Stimulated activated naive CD8-positive, alpha-beta T cell treated with anti-CD3 and anti-CD28 coated beads, Interleukin-15, amount 100 ng/mL, for 72 hours (primary cell): ENCODE measurements around the gene PIGZ.

Experiments
- ATAC-seq: fragments of 150-1000 bp; cut with Tn5 transposase; 2 replicates; pipeline ENCODE4 v1.10.0; 2021; ENCODE audit warnings: mild to moderate bottlenecking, moderate library complexity
- DNase-seq, 2 donors: peaks; one replicate each; pipeline ENCODE4 v3.0.0; 2021 to 2022
- H3K27ac Mint-ChIP-seq, 2 donors: one replicate each; pipeline ENCODE4 v1.8.0; 2022; ENCODE audit warnings: mild to moderate bottlenecking in 2 of 2, mixed read lengths in 2 of 2, moderate library complexity in 2 of 2
- H3K27me3 Mint-ChIP-seq: one replicate; pipeline ENCODE4 v1.8.0; 2022; ENCODE audit warnings: mixed read lengths
- H3K4me1 Mint-ChIP-seq: one replicate; pipeline ENCODE4 v1.8.0; 2022; ENCODE audit warnings: mild to moderate bottlenecking, mixed read lengths
- H3K4me3 Mint-ChIP-seq, 2 donors: one replicate each; pipeline ENCODE4 v1.8.0; 2022; ENCODE audit warnings: mild to moderate bottlenecking in 2 of 2, mixed read lengths in 2 of 2, moderate library complexity in 1 of 2
- H3K9me3 Mint-ChIP-seq, 2 donors: one replicate each; pipeline ENCODE4 v1.8.0; 2022; ENCODE audit warnings: mixed read lengths in 2 of 2

The PIGZ gene

DNA sequence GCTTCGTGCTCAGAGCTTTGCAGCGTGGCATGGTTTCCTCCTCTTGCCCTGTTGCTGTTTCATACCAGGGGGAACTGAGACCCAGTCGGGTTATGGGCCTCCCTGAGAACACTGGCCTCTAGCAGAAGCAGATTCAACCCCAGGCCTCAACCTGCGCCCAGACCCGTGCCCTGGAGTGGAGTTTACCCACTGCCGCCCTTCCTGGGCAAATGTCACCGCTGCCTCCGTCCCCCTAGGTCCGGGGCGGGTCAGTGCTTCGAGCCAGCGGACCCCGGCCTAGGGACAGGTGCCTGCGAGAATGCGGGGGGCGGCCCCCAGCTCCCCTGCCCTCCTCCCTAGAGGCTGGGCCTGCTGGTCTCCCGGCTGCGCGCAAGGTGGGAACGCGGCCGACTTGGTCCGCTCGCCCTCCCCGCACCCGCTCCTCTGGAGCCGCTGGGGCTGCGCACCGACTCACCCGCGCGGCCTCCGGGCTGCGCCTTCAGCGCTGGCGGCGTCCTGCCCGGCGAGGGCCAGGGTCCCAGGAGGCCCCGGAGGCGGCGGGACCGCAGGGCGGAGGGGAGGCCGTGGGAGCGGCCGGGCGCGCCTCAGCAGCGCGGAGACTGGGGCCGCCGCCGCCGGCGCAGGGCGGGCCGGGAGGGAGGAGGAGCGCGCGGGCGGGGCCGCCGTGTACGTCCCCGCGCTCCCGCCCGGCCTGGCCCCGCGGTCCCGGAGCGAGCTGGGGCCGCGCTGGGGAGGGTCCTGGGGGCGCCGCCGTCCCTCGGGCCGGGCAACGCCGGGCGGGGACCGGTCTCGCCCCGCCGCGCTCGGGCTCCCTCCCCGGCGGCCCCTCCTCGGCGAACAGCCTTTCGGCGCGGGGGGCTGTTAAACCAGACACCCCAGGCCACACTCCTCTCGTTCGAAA lies at the start of gene PIGZ:
Gene PIGZ, minus strand, starts transcription at position 601 of the 901 bp plus-strand sequence. CDS start 16,802 bp downstream, outside the sequence.
- Mint-ChIP-seq H3K4me3 (peak within 1 kb of the TSS; percentile 80 to 89), H3K27me3 (peaks cover 39% of the 10 kb centered on the region), H3K4me1 (peaks cover 18% of the 10 kb centered on the region), H3K27ac (peak within 1 kb of the TSS; percentile 72 to 94), H3K9me3 (no peaks in the 10 kb centered on the region)
- ATAC-seq, result peak; percentile 77
- peak; percentile 48 to 62 for DNase-seq

- no peak for DNase-seq
- no peaks in the 10 kb centered on the region for H3K9me3 Mint-ChIP-seq
- no peak overlapping the region for H3K4me3 Mint-ChIP-seq
- H3K27ac Mint-ChIP-seq, result no peak overlapping the region
- no peaks in the 10 kb centered on the region for H3K4me1 Mint-ChIP-seq
- ATAC-seq, result no peak
- H3K27me3 Mint-ChIP-seq, result peaks cover 4% of the 10 kb centered on the region
These were observed 48.4 kb upstream of the PIGZ start for GRCh38 chr3:197017003-197017402.

GRCh38 chr3:197015790-197016736 lies 47.4 kb upstream of the PIGZ start:
- peak; percentile 29 for ATAC-seq
- H3K4me1 Mint-ChIP-seq, result no peaks in the 10 kb centered on the region
- H3K27me3 Mint-ChIP-seq, result no peaks in the 10 kb centered on the region
- H3K4me3 Mint-ChIP-seq, result no peak overlapping the region
- no peak for DNase-seq
- H3K9me3 Mint-ChIP-seq, result no peaks in the 10 kb centered on the region
- no peak overlapping the region for H3K27ac Mint-ChIP-seq

DNA sequence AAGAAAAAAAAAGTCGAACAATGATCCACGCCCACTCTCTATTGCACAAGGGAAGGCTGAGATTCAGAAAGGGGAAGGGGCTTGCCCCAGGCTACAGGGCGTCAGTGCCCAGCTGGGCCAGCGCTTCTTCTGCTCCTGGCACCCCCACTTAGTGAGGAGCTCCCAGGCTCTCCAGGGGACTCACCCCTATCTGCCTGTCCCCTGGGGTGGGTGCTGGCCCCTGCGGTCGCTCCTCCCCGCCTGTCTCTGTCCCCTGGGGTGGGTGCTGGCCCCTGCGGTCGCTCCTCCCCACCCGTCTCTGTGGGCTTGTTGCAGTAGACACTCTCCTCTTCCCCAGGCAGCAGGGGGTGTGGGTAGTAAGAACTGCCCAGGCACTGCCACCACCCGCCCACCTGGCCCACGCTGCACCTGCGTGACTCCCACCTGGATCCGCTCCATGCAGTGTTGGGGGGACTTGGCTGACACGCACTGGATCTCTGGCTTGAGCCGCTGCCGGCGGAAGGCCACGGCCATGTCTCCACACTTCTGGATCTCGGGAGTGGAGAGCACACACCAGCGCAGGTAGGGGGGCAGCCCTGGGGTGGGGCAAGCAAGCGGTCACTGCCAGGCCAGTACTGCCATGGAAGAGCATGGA lies 46.4 kb upstream of the PIGZ start:
- Mint-ChIP-seq H3K27me3 (no peaks in the 10 kb centered on the region), H3K4me3 (no peak overlapping the region), H3K27ac (peak overlapping the region in 1 of 2 donors; percentile 54), H3K9me3 (no peaks in the 10 kb centered on the region), H3K4me1 (no peaks in the 10 kb centered on the region)
- peak; percentile 43 for ATAC-seq
- no peak for DNase-seq

- Mint-ChIP-seq H3K4me1 (no peaks in the 10 kb centered on the region), H3K27me3 (no peaks in the 10 kb centered on the region), H3K9me3 (no peaks in the 10 kb centered on the region), H3K4me3 (no peak overlapping the region), H3K27ac (no peak overlapping the region)
- ATAC-seq (no peak), DNase-seq (no peak)
These were observed 45.4 kb upstream of the PIGZ start for GRCh38 chr3:197014024-197014423.

DNA sequence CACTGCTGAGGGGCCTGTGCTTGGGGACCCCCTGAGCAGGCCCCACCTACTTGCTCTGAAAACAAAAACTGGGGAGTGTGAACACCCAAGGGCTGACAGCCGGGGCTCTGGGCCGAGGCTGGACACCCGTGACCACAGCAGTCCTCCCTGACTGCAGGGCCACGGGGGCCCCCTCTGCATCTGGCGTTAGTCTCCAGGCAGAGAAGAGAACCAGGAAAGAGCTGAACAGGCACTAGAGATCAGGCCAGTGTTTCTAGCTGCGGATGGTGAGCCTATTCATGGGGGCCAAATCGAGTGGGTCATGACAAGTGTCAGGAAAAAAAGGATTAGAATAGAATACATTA lies 43.9 kb upstream of the PIGZ start:
- ATAC-seq, result no peak
- Mint-ChIP-seq H3K4me1 (no peaks in the 10 kb centered on the region), H3K4me3 (no peak overlapping the region), H3K9me3 (no peaks in the 10 kb centered on the region), H3K27me3 (no peaks in the 10 kb centered on the region), H3K27ac (peak overlapping the region in 1 of 2 donors; percentile 56)
- DNase-seq, result no peak

DNA sequence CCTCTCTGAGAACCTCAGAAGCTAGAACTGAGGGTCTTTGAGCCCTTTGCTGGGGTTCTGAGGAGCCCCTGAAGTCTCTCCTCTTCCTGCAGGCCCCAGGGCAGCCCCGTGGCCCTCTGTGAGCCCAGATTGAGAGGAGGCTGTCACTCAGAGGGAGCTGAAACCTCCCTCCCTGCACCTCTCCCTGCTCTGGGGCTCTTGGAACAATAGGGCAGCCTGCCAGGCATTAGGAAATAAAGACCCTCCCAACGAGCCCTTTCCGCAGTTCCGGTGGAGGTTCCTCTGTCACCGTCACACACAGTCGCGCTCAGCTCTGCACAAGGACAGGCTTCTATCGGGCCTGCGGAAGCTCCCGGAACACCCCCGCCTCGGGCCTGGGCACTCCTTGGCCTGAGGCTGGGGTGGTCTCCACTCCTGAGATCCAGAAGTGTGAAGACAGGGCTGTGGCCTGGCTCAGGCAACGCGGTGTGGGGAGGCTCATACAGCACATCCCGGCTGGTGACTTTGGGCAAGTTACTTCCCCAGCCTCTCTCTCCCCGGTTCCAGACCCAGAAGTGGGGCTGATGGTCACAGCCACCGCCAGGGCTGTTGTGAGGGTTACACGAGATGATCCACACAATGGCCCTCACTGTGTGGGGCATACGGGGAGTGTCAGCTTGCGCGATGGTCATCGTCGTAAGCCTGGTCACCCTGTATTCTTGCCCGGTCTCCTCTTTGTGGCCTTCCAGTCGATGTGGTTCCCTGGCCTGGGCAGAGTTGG lies 43.3 kb upstream of the PIGZ start:
- no peak overlapping the region for H3K27ac Mint-ChIP-seq
- DNase-seq (no peak), ATAC-seq (no peak)
- H3K4me3 Mint-ChIP-seq, result no peak overlapping the region
- H3K27me3 Mint-ChIP-seq, result no peaks in the 10 kb centered on the region
- no peaks in the 10 kb centered on the region for H3K9me3 Mint-ChIP-seq
- no peaks in the 10 kb centered on the region for H3K4me1 Mint-ChIP-seq

DNA sequence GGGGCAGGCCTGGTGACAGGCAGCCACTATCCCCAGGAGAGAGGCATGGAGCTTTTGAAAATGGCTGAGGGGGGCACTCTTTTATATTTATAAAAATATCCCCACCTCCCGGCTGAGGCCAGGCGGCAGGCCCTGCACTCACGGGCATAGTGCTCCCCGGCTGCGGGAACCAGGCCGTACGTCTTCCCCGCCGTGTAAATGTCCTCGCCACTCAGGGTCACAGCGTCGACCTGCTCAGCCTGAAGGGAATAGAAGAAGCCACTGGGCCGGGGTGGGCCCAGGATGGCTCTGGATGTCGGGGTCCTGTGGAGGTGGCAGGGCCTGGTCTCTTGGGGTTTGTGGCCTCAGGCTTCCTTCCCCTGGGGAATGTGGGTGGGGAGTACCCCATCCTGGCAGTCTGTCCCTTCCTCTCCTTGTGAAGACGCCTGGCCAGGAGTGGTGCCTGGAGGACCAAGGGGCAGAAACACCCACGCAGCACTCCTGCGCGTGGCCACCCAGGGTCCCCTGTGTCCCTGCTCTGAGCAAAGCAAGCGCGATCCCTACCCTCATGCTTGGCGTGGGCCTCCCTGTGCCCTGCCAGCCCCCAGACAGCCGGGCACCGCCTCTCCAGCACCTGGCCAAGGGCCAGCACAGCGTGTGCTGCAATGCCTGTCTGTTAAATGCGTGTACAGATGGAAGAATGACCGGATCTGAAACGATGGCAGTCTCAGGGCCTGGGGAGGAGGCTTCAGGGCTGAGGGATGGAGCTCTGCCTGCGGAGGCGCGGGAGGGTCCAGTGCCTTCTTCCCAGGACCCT lies 42.1 kb upstream of the PIGZ start:
- Mint-ChIP-seq H3K9me3 (no peaks in the 10 kb centered on the region), H3K4me1 (no peaks in the 10 kb centered on the region), H3K27ac (peak overlapping the region in 1 of 2 donors; percentile 6), H3K4me3 (no peak overlapping the region), H3K27me3 (no peaks in the 10 kb centered on the region)
- no peak for ATAC-seq
- DNase-seq, result no peak

- Mint-ChIP-seq H3K4me3 (no peak overlapping the region), H3K9me3 (no peaks in the 10 kb centered on the region), H3K4me1 (peaks cover under 1% of the 10 kb centered on the region), H3K27me3 (peaks cover 8% of the 10 kb centered on the region), H3K27ac (no peak overlapping the region)
- ATAC-seq (no peak), DNase-seq (no peak)
These were observed 40.9 kb upstream of the PIGZ start for GRCh38 chr3:197009532-197010019.

DNA sequence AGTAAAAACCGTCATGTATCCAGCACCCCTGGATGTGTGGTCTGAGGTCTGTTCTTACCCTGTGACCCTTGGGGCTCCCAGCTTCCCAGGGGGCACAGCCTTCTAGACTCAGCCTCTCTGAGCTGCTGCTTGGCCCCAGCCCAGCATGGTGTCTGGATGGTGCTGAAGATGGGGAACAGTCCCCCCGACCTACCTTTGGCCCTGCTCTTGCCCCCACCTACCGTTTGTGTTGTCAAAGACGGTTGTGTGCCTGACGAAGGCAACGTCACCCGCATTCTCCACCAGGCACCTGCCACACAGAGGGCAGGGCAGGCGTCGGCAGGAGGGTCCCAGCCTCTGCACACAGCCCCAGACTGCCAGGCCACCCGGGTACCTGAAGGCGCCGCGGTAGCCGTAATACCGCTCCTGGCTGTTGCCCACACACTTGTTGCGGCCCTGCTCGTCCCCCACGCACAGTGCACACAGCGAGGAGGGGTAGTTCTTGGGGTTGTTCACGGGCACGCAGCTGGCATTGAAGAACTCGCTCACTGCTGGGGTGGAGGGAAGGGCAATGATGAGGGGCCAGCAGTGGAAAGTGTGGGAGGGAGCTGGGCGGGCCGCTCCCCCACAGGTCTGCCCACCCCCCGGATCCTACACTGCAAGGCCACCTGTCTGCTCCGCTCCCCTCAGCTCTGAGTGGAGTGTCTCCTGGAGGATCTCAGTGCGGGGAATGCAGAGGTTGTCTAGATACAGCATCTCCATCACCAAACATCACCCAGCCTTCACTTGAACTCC lies 40.0 kb upstream of the PIGZ start:
- no peak for DNase-seq
- Mint-ChIP-seq H3K27me3 (peaks cover 9% of the 10 kb centered on the region), H3K9me3 (no peaks in the 10 kb centered on the region), H3K4me3 (no peak overlapping the region), H3K27ac (no peak overlapping the region), H3K4me1 (peaks cover 10% of the 10 kb centered on the region)
- ATAC-seq, result no peak

- Mint-ChIP-seq H3K4me3 (no peak overlapping the region), H3K27me3 (peaks cover 9% of the 10 kb centered on the region), H3K4me1 (peaks cover 10% of the 10 kb centered on the region), H3K9me3 (no peaks in the 10 kb centered on the region), H3K27ac (no peak overlapping the region)
- no peak for ATAC-seq
- no peak for DNase-seq
These were observed 39.3 kb upstream of the PIGZ start for GRCh38 chr3:197007953-197008352.

DNA sequence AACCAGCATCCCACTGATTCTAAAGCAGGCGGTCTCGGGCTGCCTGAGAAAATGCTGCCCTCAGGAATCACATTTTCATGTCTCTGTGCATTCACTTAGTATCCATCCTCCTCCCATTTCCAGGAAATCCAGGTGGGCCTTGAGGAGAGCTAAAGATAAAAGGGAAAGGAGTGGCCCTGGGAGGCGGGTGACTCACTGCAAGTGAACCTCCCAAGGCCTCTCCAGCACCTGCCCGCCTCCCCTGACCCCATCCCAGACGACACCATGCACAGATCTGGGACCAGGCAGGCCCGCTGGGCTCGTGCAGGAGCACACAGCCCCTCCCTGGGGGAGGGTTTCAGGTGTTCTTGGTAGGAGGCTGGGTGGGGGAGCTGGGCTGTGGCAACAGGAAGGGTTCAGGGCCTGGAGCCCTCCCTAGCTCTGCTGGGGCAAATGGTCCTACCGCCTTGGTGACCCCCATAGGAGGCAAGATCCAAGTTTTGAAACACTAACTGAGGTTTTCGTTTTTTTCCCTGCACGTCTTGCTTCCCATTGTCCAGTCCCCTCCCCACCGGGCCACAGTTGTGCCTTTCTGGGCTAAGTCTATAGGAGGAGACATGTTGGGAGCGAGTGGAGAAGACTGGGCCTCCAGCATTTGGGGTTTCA lies 38.8 kb upstream of the PIGZ start:
- H3K4me3 Mint-ChIP-seq, result no peak overlapping the region
- no peak for ATAC-seq
- no peaks in the 10 kb centered on the region for H3K9me3 Mint-ChIP-seq
- peaks cover 10% of the 10 kb centered on the region for H3K4me1 Mint-ChIP-seq
- DNase-seq, result no peak
- H3K27me3 Mint-ChIP-seq, result peaks cover 9% of the 10 kb centered on the region
- H3K27ac Mint-ChIP-seq, result no peak overlapping the region

GRCh38 chr3:197006860-197007259 lies 38.2 kb upstream of the PIGZ start:
- H3K27ac Mint-ChIP-seq, result no peak overlapping the region
- no peaks in the 10 kb centered on the region for H3K9me3 Mint-ChIP-seq
- no peak overlapping the region for H3K4me3 Mint-ChIP-seq
- no peak for DNase-seq
- H3K4me1 Mint-ChIP-seq, result peaks cover 11% of the 10 kb centered on the region
- no peak for ATAC-seq
- peaks cover 9% of the 10 kb centered on the region for H3K27me3 Mint-ChIP-seq
